ENCODE data around the gene SLC45A3.

Gene SLC45A3

GRCh38 chr1:205631768-205632668 is 48.3 kb downstream of the SLC45A3 start, which contains the start of gene ELK4:
ELK4 (minus strand) TSS chr1:205632011; CDS start chr1:205623882, 8,129 bp downstream.
- peak within 1 kb of the TSS; percentile 90 for H3K27ac ChIP-seq
- TF ChIP-seq ZFX (IDR thresholded peaks at IDR 0.05; ENCODE audit: borderline replicate concordance), result no peak
- TF ChIP-seq CTCF (IDR thresholded peaks at IDR 0.05), result peak; percentile 89

GRCh38 chr1:205631010-205631767 is 49.1 kb downstream of the SLC45A3 start:
- peak overlapping the region; percentile 90 for H3K27ac ChIP-seq
- TF ChIP-seq CTCF (IDR thresholded peaks at IDR 0.05), result no peak
- no peak for TF ChIP-seq ZFX (IDR thresholded peaks at IDR 0.05; ENCODE audit: borderline replicate concordance)

GRCh38 chr1:205630651-205631009 is 49.7 kb downstream of the SLC45A3 start:
- TF ChIP-seq CTCF (IDR thresholded peaks at IDR 0.05), result no peak
- no peak for TF ChIP-seq ZFX (IDR thresholded peaks at IDR 0.05; ENCODE audit: borderline replicate concordance)
- peak overlapping the region; percentile 90 for H3K27ac ChIP-seq

- TF ChIP-seq CTCF (IDR thresholded peaks at IDR 0.05), result no peak
- no peak for TF ChIP-seq ZFX (IDR thresholded peaks at IDR 0.05; ENCODE audit: borderline replicate concordance)
- peak overlapping the region; percentile 90 for H3K27ac ChIP-seq
Observed at GRCh38 chr1:205630241-205630640, 50.1 kb downstream of the SLC45A3 start.

- H3K27ac ChIP-seq, result peak overlapping the region; percentile 90; the same call in 1 of the 2 replicates
- TF ChIP-seq ZFX (IDR thresholded peaks at IDR 0.05; ENCODE audit: borderline replicate concordance), result no peak
- no peak for TF ChIP-seq CTCF (IDR thresholded peaks at IDR 0.05)
Observed at GRCh38 chr1:205629751-205630150, 50.6 kb downstream of the SLC45A3 start.

GRCh38 chr1:205627956-205628355 is 52.4 kb downstream of the SLC45A3 start:
- H3K27ac ChIP-seq, result no peak overlapping the region
- TF ChIP-seq CTCF (IDR thresholded peaks at IDR 0.05) (no peak), ZFX (IDR thresholded peaks at IDR 0.05; ENCODE audit: borderline replicate concordance) (no peak)
